Astrocyte of the cerebellum (primary cell): ENCODE results near the gene DMC1.

Source experiments
- DNase-seq: peaks from one replicate; pipeline ENCODE4 v3.0.0-alpha.2; 2011; ENCODE audit warnings: low read depth
- H3K4me3 ChIP-seq: 2 replicates; pipeline ENCODE4 v1.5.1; 2011; ENCODE audit warnings: mild to moderate bottlenecking, low read depth, low read length, moderate library complexity
- CTCF ChIP-seq: IDR thresholded peaks from 2 replicates; pipeline ENCODE4 v1.5.1; 2012; ENCODE audit warnings: low read length, low read depth, moderate library complexity, mild to moderate bottlenecking; ENCODE audit errors: missing control alignments
- in situ Hi-C: cut with HindIII; loops from 2 replicates; pipeline ENCODE4 v1.10.0; 2017; ENCODE audit warnings: low sequenced_read_pairs

Gene DMC1

GRCh38 chr22:38503021-38503420 lies 67.0 kb downstream of the DMC1 start:
- TF ChIP-seq CTCF = no peak
- no peak for DNase-seq
- peak overlapping the region; percentile 94 for H3K4me3 ChIP-seq
- in situ Hi-C loops = no loop called here

- peak overlapping the region; percentile 94 for H3K4me3 ChIP-seq
- DNase-seq = no peak
- no peak for TF ChIP-seq CTCF
- in situ Hi-C loops = no loop called here
These were observed 67.9 kb downstream of the DMC1 start for GRCh38 chr22:38501797-38502672.

- DNase-seq = no peak
- H3K4me3 ChIP-seq = no peak overlapping the region
- in situ Hi-C loops = no loop called here
- TF ChIP-seq CTCF = no peak
These were observed 72.1 kb downstream of the DMC1 start for GRCh38 chr22:38497869-38498268.

GRCh38 chr22:38494939-38495338 lies 75.0 kb downstream of the DMC1 start:
- H3K4me3 ChIP-seq = no peak overlapping the region
- DNase-seq = no peak
- in situ Hi-C loops = no loop called here
- no peak for TF ChIP-seq CTCF

GRCh38 chr22:38494498-38494897 lies 75.5 kb downstream of the DMC1 start:
- no peak for DNase-seq
- no peak for TF ChIP-seq CTCF
- in situ Hi-C loops = no loop called here

GRCh38 chr22:38491707-38492348 lies 78.2 kb downstream of the DMC1 start:
- TF ChIP-seq CTCF = no peak
- no peak overlapping the region for H3K4me3 ChIP-seq
- no peak for DNase-seq
- in situ Hi-C loops = no loop called here

More at GRCh38 chr22:38494498-38494897, 75.5 kb downstream of the DMC1 start:
- H3K4me3 ChIP-seq = no peak overlapping the region
